Testis (tissue), 3 donors: ENCODE data around the gene COL25A1. TPM values are rescaled to one million over a fixed set of nuclear protein-coding genes. Genes with fewer than 3 reads are reported as not detected.
"Not testable (repeated sequence)": the region's sequence is repeated elsewhere in the genome, so short reads cannot be mapped to it uniquely, and the experiment has no call there.

Source experiments
- DNase-seq: peaks from one replicate; pipeline ENCODE4 v3.0.0-alpha.2; 2019
- H3K27ac ChIP-seq, 2 donors: fragments of 200-600 bp; sonication (generic); one replicate each; pipeline ENCODE4 v1.5.1; 2019
- H3K27me3 ChIP-seq: fragments of 200-600 bp; sonication (generic); one replicate; pipeline ENCODE4 v1.5.1; 2019
- H3K36me3 ChIP-seq: fragments of 200-600 bp; sonication (generic); one replicate; pipeline ENCODE4 v1.5.1; 2017; ENCODE audit warnings: low read depth; ENCODE audit errors: missing control alignments
- H3K4me1 ChIP-seq: fragments of 200-600 bp; sonication (generic); one replicate; pipeline ENCODE4 v1.5.1; 2019
- H3K4me3 ChIP-seq, 2 donors: fragments of 200-600 bp; sonication (generic); one replicate each; pipeline ENCODE4 v1.5.1; 2017 to 2019
- H3K9me3 ChIP-seq: fragments of 200-600 bp; sonication (generic); one replicate; pipeline ENCODE4 v1.5.1; 2017
- CTCF ChIP-seq, 3 experiments: fragments of 450-650 bp in 2 of 3; fragments of 200-600 bp in 1 of 3; sonication (generic) in 1 of 3; IDR thresholded peaks; one replicate each; pipeline ENCODE4 v1.5.1; 2016 to 2019; ENCODE audit warnings: antibody characterized with exemption in 3 of 3, mild to moderate bottlenecking in 2 of 3, moderate library complexity in 1 of 3
- POLR2A ChIP-seq: fragments of 450-650 bp; IDR thresholded peaks from one replicate; pipeline ENCODE4 v1.6.1; 2017; ENCODE audit warnings: antibody characterized with exemption, mild to moderate bottlenecking, moderate library complexity
- WGBS, 2 donors: methylation state at CpG; one replicate each; pipeline ENCODE4 v1.1.5; 2018; 5-methylcytosine and 5-hydroxymethylcytosine counted together
- intact Hi-C: fragments of 100-400 bp; cut with DNase I; formaldehyde crosslinking; loops from one replicate; pipeline ENCODE4 v1.15.1; 2023; ENCODE audit warnings: low total_unique reads
- polyA plus RNA-seq: library from polyadenylated mRNA; stranded (reverse); fragments of 350-450 nt; fragmentation: Illumina TruSeq; extraction: RNeasy Lipid Tissue Mini Kit (QIAGEN cat#74804); gene quantifications from one replicate; pipeline ENCODE4 v1.2.3, GENCODE V29; 2014; ENCODE audit warnings: low read depth, low replicate concordance; ENCODE audit not compliant: insufficient read depth
- total RNA-seq, 2 donors: library from RNA; depleted of rRNA; stranded (reverse); fragments of >200 nt; gene quantifications; one replicate each; pipeline ENCODE4 v1.2.3, GENCODE V29; 2016

Gene COL25A1
- total and polyA plus RNA-seq, 3 donors from 2014 or later: 11.7 to 19.2 (median 17.2) TPM

GRCh38 chr4:108941904-108942430 lies 360.5 kb downstream of the COL25A1 start:
- Histone ChIP-seq H3K27me3 (no peaks in the 10 kb centered on the region), H3K9me3 (no peaks in the 10 kb centered on the region), H3K36me3 (no peaks in the 10 kb centered on the region), H3K27ac (no peak overlapping the region), H3K4me1 (no peaks in the 10 kb centered on the region), H3K4me3 (no peak overlapping the region)
- TF ChIP-seq POLR2A (no peak), CTCF (IDR thresholded peaks at IDR 0.05) (no peak)
- 91 to 94% methylated on average over 6 to 7 of the region's 7 CpGs for WGBS, 2 donors
- intact Hi-C loops: no loop called here
- no peak for DNase-seq

- Histone ChIP-seq H3K27me3 (no peaks in the 10 kb centered on the region), H3K4me3 (no peak overlapping the region), H3K27ac (no peak overlapping the region), H3K9me3 (no peaks in the 10 kb centered on the region), H3K4me1 (no peaks in the 10 kb centered on the region), H3K36me3 (no peaks in the 10 kb centered on the region)
- intact Hi-C loops: no loop called here
- no peak for DNase-seq
- no peak for TF ChIP-seq CTCF (IDR thresholded peaks at IDR 0.05)
- no peak for TF ChIP-seq POLR2A
- WGBS, 2 donors: 85 to 90% methylated on average over 1 of the region's 1 CpG
Measured at GRCh38 chr4:108940634-108941033, 361.8 kb downstream of the COL25A1 start.

GRCh38 chr4:108940149-108940548 lies 362.3 kb downstream of the COL25A1 start:
- Histone ChIP-seq H3K36me3 (no peaks in the 10 kb centered on the region), H3K9me3 (no peaks in the 10 kb centered on the region), H3K27ac (no peak overlapping the region), H3K4me1 (no peaks in the 10 kb centered on the region), H3K27me3 (no peaks in the 10 kb centered on the region), H3K4me3 (no peak overlapping the region)
- intact Hi-C loops: no loop called here
- WGBS, 2 donors: 79 to 88% methylated on average over 5 of the region's 5 CpGs
- DNase-seq: no peak
- TF ChIP-seq POLR2A (no peak), CTCF (IDR thresholded peaks at IDR 0.05) (no peak)

- Histone ChIP-seq H3K36me3 (no peaks in the 10 kb centered on the region), H3K27ac (no peak overlapping the region), H3K9me3 (no peaks in the 10 kb centered on the region), H3K4me3 (no peak overlapping the region), H3K4me1 (no peaks in the 10 kb centered on the region), H3K27me3 (no peaks in the 10 kb centered on the region)
- TF ChIP-seq POLR2A (no peak), CTCF (IDR thresholded peaks at IDR 0.05) (no peak)
- WGBS, 2 donors: 68 to 69% methylated on average over 5 of the region's 5 CpGs
- DNase-seq: no peak
- intact Hi-C loops: no loop called here
Measured at GRCh38 chr4:108937066-108937465, 365.4 kb downstream of the COL25A1 start.

GRCh38 chr4:108933925-108934324 lies 368.5 kb downstream of the COL25A1 start:
- H3K4me1 ChIP-seq, DNase-seq, H3K27me3 ChIP-seq, H3K9me3 ChIP-seq, intact Hi-C loops, H3K27ac ChIP-seq, H3K4me3 ChIP-seq, H3K36me3 ChIP-seq: not testable (repeated sequence)
- WGBS, 2 donors: 92% methylated on average over 5 of the region's 5 CpGs
